GM12874 (cell line): ENCODE data around the gene EXD2.
A peak's percentile ranks its signal among the peaks of the same experiment; 100 is the strongest.

ENCODE experiments used
- CTCF ChIP-seq: IDR thresholded peaks from 2 replicates; pipeline ENCODE4 v1.5.1; 2011; ENCODE audit warnings: low read depth, mild to moderate bottlenecking, control low read depth, low read length, moderate library complexity; ENCODE audit not compliant: insufficient read depth

The EXD2 gene

GRCh38 chr14:69288011-69288771 is 96.9 kb downstream of the EXD2 start:
- 0 out of 2 replicates have a peak, but pooled peaks have one; percentile 10 for TF ChIP-seq CTCF

- no peak for TF ChIP-seq CTCF
Observed at GRCh38 chr14:69288956-69289705, 97.8 kb downstream of the EXD2 start.

GRCh38 chr14:69289811-69290520 is 98.7 kb downstream of the EXD2 start:
- TF ChIP-seq CTCF = no peak

DNA sequence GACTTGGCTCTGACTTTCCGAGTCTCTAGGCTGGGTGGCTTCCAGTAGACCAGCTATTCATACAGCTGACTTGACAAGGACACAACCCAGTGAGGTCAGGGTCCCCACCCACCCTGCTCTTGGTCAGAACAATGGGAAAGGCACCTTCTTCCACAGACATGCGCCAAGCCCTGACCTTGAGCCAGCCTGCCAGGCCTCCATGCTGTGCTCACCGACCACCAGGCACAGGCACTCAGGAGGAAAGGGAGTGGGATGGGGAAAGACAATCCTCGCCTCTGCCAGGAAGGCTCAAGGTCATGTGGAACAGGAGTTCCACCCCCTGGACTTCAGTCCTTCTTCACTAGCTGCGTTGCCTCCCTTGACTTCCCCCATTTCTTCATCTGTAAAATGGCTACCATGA is 100.1 kb downstream of the EXD2 start:
- no peak for TF ChIP-seq CTCF

- TF ChIP-seq CTCF = no peak
Observed at GRCh38 chr14:69291891-69292561, 100.7 kb downstream of the EXD2 start.
